Endodermal cell (in vitro differentiated cells): ENCODE data around the gene ST6GALNAC1. TPM values are rescaled to one million over a fixed set of nuclear protein-coding genes. Genes with fewer than 3 reads are reported as not detected.
"Not testable (repeated sequence)": the region's sequence is repeated elsewhere in the genome, so short reads cannot be mapped to it uniquely, and the experiment has no call there.

Source experiments
- DNase-seq: peaks from one replicate; pipeline ENCODE4 v3.0.0-alpha.2; 2017
- H3K27ac ChIP-seq: 2 replicates; pipeline ENCODE4 v1.5.1; 2013; ENCODE audit warnings: mild to moderate bottlenecking, low read depth, low read length, moderate library complexity
- H3K27me3 ChIP-seq: 2 replicates; pipeline ENCODE4 v1.6.1; 2013; ENCODE audit warnings: mild to moderate bottlenecking, low read length, moderate library complexity; ENCODE audit not compliant: insufficient read depth, control insufficient read depth, poor library complexity, severe bottlenecking
- H3K36me3 ChIP-seq: 2 replicates; pipeline ENCODE4 v1.7.0; 2013; ENCODE audit warnings: mild to moderate bottlenecking, low read length, moderate library complexity; ENCODE audit not compliant: control insufficient read depth, insufficient read depth
- H3K4me1 ChIP-seq: one replicate; pipeline ENCODE4 v1.7.0; 2013; ENCODE audit warnings: low read length; ENCODE audit not compliant: control insufficient read depth, insufficient read depth
- H3K4me3 ChIP-seq: 2 replicates; pipeline ENCODE4 v1.5.1; 2013; ENCODE audit warnings: mild to moderate bottlenecking, low read length, moderate library complexity
- H3K9ac ChIP-seq: 2 replicates; pipeline ENCODE4 v1.6.1; 2013; ENCODE audit warnings: mild to moderate bottlenecking, low read length, moderate library complexity; ENCODE audit not compliant: poor library complexity, severe bottlenecking; ENCODE audit errors: extremely low read depth
- H3K9me3 ChIP-seq: 2 replicates; pipeline ENCODE4 v1.6.1; 2013; ENCODE audit warnings: mild to moderate bottlenecking, low read length, moderate library complexity; ENCODE audit not compliant: control insufficient read depth
- H3K27ac Mint-ChIP-seq: 2 replicates; pipeline ENCODE4 v1.8.0; 2020; ENCODE audit warnings: mixed read lengths
- H3K27me3 Mint-ChIP-seq: 2 replicates; pipeline ENCODE4 v1.8.0; 2021; ENCODE audit warnings: mild to moderate bottlenecking, mixed read lengths; ENCODE audit not compliant: insufficient read depth
- H3K36me3 Mint-ChIP-seq: 2 replicates; pipeline ENCODE4 v1.8.0; 2020; ENCODE audit warnings: low read depth, mixed read lengths
- H3K4me1 Mint-ChIP-seq: 2 replicates; pipeline ENCODE4 v1.8.0; 2020; ENCODE audit warnings: mixed read lengths
- H3K4me3 Mint-ChIP-seq: 2 replicates; pipeline ENCODE4 v1.8.0; 2020; ENCODE audit warnings: mild to moderate bottlenecking, moderate library complexity, mixed read lengths
- H3K9me3 Mint-ChIP-seq: 2 replicates; pipeline ENCODE4 v1.8.0; 2020; ENCODE audit warnings: mild to moderate bottlenecking, mixed read lengths
- WGBS, 2 experiments: methylation state at CpG; one replicate each; pipeline versions ENCODE4 v1.1.5 to v1.1.7; 2013; ENCODE audit warnings: missing lambda C conversion rate in 2 of 2, mixed read lengths in 1 of 2; ENCODE audit not compliant: insufficient coverage in 1 of 2, insufficient read length in 1 of 2; 5-methylcytosine and 5-hydroxymethylcytosine counted together
- total RNA-seq, 2 donors: library from RNA; stranded (reverse); fragmentation: NEBNext Ultra II Directional in 1 of 2; extraction: Animal tissue kit (Norgen Biotek cat#: 25700) in 1 of 2; gene quantifications; 2 replicates in 1 of 2; 3 replicates in 1 of 2; pipeline ENCODE4 v1.2.1, GENCODE V29; 2021
- TF ChIP-seq, protein P1 (sequence below): fragments of 200-600 bp; sonication (generic); conservative IDR thresholded peaks from 2 replicates; pipeline ENCODE4 v1.5.0; 2021; ENCODE audit warnings: antibody characterized with exemption, mild to moderate bottlenecking

The ST6GALNAC1 gene
- total RNA-seq, 2 donors from 2014 or later, result not detected

DNA sequence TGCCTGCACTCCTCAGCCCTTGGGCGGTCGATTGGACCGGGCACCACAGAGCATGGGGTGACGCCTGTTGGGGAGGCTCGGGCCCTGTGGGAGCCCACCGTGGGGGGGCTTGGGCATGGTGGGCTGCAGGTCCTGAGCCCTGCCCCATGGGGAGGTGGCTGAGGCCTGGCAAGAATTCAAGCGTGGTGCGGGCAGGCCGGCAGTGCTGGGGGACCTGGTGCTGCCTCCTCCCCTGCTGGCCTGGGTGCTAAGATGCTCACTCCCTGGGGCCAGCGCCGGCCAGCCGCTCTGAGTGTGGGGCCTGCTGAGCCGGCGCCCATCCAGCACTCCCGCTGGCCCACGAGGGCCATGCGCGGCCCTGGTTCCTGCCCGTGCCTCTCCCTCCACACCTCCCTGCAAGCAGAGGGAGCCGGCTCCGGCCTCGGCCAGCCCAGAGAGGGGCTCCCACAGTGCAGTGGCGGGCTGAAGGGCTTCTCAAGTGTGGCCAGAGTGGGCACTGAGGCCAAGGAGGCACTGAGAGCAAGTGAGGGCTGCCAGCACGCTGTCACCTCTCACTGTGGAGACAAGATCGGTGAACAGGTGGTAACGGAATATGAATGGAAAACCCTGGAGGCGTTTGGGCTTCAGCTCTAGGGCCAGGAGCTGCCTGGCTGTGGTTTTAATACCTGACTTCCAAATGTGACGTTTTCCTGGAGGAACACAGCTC is 28.5 kb downstream of the ST6GALNAC1 start:
- TF ChIP-seq, protein P1, sequence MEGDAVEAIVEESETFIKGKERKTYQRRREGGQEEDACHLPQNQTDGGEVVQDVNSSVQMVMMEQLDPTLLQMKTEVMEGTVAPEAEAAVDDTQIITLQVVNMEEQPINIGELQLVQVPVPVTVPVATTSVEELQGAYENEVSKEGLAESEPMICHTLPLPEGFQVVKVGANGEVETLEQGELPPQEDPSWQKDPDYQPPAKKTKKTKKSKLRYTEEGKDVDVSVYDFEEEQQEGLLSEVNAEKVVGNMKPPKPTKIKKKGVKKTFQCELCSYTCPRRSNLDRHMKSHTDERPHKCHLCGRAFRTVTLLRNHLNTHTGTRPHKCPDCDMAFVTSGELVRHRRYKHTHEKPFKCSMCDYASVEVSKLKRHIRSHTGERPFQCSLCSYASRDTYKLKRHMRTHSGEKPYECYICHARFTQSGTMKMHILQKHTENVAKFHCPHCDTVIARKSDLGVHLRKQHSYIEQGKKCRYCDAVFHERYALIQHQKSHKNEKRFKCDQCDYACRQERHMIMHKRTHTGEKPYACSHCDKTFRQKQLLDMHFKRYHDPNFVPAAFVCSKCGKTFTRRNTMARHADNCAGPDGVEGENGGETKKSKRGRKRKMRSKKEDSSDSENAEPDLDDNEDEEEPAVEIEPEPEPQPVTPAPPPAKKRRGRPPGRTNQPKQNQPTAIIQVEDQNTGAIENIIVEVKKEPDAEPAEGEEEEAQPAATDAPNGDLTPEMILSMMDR, result no peak
- Mint-ChIP-seq H3K4me3 (no peak overlapping the region), H3K27ac (no peak overlapping the region), H3K27me3 (no peaks in the 10 kb centered on the region), H3K4me1 (no peaks in the 10 kb centered on the region), H3K36me3 (peaks cover 17% of the 10 kb centered on the region), H3K9me3 (peaks cover 64% of the 10 kb centered on the region)
- DNase-seq, result no peak
- H3K4me3 ChIP-seq, result no peak overlapping the region
- no peaks in the 10 kb centered on the region for H3K27me3 ChIP-seq
- H3K27ac ChIP-seq, result no peak overlapping the region
- no peaks in the 10 kb centered on the region for H3K4me1 ChIP-seq
- H3K9me3 ChIP-seq, result peaks cover 37% of the 10 kb centered on the region
- no peaks in the 10 kb centered on the region for H3K36me3 ChIP-seq
- no peak overlapping the region for H3K9ac ChIP-seq
- WGBS, 2 experiments, result 88 to 91% methylated on average over 10 to 28 of the region's 28 CpGs

DNA sequence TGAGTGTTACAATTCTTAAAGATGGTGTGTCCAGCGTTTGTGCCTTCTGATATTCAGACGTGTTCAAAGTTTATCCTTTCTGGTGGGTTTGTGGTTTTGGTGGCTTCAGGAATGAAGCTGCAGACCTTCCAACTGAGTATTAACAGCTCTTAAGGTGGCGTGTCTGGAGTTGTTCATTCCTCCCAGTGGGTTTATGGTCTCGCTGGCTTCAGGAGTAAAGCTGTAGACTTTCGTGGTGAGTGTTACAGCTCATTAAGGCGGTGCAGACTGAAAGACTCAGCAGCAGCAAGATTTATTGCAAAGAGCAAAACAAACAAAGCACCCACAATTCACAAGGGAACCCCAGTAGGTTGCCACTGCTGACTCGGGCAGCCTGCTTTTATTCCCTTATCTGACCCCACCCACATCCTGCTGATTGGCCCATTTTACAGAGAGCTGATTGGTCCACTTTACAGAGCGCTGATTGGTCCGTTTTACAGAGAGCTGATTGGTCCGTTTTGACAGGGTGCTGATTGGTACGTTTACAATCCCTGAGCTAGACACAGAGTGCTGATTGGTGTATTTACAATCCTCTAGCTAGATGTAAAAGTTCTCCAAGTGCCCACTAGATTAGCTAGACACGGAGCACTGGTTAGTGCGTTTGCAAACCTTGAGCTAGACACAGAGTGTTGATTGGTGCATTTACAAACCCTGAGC is 29.3 kb downstream of the ST6GALNAC1 start:
- H3K27me3 ChIP-seq, H3K36me3 ChIP-seq, DNase-seq, H3K4me3 Mint-ChIP-seq, H3K4me3 ChIP-seq, H3K4me1 ChIP-seq, H3K4me1 Mint-ChIP-seq, H3K27ac Mint-ChIP-seq, H3K27ac ChIP-seq, H3K9ac ChIP-seq, H3K27me3 Mint-ChIP-seq: not testable (repeated sequence)
- peaks cover 19% of the 10 kb centered on the region for H3K36me3 Mint-ChIP-seq
- H3K9me3 Mint-ChIP-seq, result peaks cover 73% of the 10 kb centered on the region
- WGBS, 2 experiments, result 91 to 94% methylated on average over 11 to 13 of the region's 13 CpGs
- H3K9me3 ChIP-seq, result peaks cover 37% of the 10 kb centered on the region

DNA sequence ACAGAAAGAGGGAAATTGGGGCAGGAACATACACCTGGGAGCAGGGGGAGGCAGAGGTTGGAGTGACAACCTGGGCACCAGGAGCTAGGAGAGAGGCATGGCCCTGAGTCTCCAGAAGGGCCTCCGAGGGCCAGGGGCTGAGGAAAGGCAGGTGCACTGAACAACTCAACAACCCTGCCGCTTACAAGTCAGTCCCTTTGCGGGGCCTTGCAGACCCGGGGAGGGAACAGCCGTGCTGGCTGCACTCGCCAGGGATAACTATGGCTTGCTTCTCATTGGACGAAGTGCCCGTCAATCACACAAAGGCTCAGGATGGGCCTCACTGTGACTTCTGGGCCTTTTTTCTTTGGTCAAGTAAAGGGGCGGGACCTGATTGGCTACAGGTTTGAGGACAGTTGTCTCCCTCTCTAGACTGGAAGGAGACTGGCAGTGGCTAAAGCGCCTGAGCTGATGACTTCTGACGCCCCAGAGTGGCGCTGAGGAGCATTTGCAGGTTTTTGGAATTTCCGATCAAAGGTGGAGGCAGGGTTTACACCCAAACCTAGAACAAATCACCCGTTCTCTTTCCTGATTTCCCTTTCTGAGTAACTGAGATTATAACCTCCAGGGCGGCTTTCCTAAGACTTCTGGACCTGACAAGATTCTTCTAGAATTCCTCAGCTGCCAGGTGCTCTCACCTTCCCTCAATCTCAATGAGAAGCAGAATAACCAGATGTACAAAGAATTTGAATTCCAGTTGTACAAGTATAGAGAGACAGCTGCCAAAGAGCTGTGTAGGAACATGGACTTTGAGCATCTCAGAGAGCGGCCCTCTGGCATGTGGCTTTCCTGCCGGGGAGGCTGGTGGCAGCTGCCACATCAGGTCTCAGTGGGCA is 30.3 kb downstream of the ST6GALNAC1 start:
- TF ChIP-seq, protein P1, result peak; percentile 20
- Histone ChIP-seq H3K4me1 (no peaks in the 10 kb centered on the region), H3K36me3 (no peaks in the 10 kb centered on the region), H3K27me3 (no peaks in the 10 kb centered on the region), H3K9me3 (peaks cover 37% of the 10 kb centered on the region), H3K9ac (no peak overlapping the region), H3K4me3 (peak overlapping the region; percentile 66), H3K27ac (no peak overlapping the region)
- WGBS, 2 experiments, result 68 to 70% methylated on average over 15 to 17 of the region's 17 CpGs
- Mint-ChIP-seq H3K4me3 (no peak overlapping the region), H3K4me1 (no peaks in the 10 kb centered on the region), H3K36me3 (peaks cover 20% of the 10 kb centered on the region), H3K27me3 (no peaks in the 10 kb centered on the region), H3K9me3 (peaks cover 78% of the 10 kb centered on the region), H3K27ac (no peak overlapping the region)
- peak; percentile 90 for DNase-seq
